ENCODE measurements around the gene KCNK4.

Gene KCNK4

GRCh38 chr11:64268025-64268892 lies 22.8 kb upstream of the KCNK4 start:
- no peak for DNase-seq (ENCODE audit: low read depth in 2 of 3, low spot score in 1 of 3)

- peak in 2 of 3 donors; percentile 32 to 41 for DNase-seq (ENCODE audit: low read depth in 2 of 3, low spot score in 1 of 3)
These were observed 22.1 kb upstream of the KCNK4 start for GRCh38 chr11:64268893-64269539.

DNA sequence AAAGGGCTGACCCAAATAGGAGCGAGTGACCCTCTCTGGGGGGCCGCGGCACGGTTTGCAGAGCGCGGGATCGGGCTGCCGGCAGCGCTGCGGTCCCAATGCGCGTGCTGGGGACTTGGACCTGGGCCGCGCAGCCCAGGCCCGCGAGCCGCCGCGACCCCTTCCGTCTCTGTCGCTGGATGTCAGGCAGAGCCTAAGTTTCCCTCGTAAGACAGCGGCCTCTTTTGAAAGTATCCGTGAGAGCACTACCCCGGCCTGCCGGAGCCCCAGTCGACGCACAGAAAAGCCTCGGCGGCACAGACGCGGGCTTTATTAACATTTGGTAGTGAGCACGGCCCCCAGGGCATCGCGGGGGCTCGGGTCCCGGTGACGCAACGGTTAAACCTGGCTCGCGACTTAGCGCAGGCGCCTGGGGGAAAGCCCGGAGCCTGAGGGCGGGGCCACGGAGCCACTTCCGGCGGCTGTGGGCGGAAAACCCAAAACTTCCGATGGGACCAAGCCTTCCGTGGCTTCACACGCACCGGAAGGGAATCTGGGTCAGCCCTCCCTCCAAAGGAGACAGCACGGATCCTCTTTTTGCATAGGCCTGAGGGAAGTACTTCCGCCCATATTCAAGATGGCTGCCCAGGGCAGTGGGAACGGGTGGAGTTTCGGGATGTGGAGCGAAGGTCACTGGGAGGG lies 21.4 kb upstream of the KCNK4 start:
- DNase-seq (ENCODE audit: low read depth in 2 of 3, low spot score in 1 of 3) = peak; percentile 96 to 97 (median 97)

- DNase-seq (ENCODE audit: low read depth in 2 of 3, low spot score in 1 of 3) = no peak
These were observed 15.9 kb upstream of the KCNK4 start for GRCh38 chr11:64275031-64275800.

- no peak for DNase-seq (ENCODE audit: low read depth in 2 of 3, low spot score in 1 of 3)
These were observed 15.3 kb upstream of the KCNK4 start for GRCh38 chr11:64275841-64276240.

GRCh38 chr11:64276653-64277431 lies 14.3 kb upstream of the KCNK4 start:
- no peak for DNase-seq (ENCODE audit: low read depth in 2 of 3, low spot score in 1 of 3)

DNA sequence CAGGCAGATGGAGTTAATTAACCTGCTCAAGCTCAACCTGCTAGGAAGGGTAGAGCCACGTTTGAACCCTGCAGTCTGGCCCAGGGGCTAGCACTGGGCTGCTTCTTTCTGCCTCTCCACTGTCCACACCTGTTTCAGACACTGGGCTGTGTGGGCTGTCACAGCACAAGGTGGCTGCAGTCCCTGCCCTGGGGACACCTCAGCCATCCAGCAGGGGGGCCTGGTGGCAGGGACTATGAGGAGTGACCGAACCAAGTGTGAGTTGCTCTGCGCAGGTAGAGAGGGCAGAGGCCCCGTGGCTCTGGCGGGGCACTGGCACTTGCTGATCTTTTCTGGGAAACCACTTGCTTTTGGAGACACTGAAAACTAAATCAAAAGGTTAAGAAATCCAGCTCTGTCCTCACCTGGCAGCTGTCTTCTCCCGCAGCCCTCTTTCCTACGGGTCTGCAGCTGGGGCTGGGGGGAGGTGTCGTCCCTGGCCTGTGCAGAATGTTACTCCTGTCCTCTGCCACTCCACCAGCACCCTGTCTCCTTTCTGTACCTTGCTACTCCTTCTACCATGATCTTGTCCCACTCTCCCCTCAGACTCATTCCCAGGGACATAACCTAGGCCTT lies 12.4 kb upstream of the KCNK4 start:
- DNase-seq (ENCODE audit: low read depth in 2 of 3, low spot score in 1 of 3) = no peak

DNA sequence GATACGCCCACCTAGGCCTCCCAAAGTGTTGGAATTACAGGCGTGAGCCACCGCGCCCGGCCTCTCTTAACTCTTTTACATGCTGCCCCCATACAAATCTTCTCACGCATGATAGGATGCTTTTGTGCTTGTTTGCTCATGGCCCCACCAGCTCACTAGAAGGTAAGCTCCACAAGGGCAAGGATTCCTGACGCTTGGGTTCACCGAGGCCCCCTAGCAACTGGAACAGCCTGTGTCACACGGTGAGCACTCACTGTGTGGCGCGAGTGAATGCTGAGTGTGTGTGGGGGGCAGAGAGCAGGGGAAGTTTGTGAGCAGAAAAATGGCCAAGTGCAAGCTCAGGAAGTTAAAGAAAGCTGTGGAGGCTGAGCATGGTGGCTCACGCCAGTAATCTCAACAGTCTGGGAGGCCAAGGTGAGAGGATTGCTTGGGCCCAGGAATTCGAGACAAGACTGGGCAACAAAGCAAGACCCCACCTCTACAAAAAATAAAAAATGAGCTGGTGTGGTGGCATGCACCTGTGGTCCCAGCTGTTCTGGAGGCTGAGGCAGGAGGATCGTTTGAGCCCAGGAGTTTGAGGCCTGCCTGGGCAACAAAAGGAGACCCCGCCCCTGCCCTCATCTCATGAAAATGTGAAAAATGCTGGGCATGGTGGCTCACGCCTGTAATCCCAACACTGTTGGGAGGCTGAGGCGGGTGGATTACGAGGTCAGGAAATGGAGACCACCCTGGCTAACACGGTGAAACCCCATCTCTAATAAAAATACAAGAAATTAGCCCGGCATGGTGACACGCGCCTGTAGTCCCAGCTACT lies 8.9 kb upstream of the KCNK4 start:
- no peak for DNase-seq (ENCODE audit: low read depth in 2 of 3, low spot score in 1 of 3)

DNA sequence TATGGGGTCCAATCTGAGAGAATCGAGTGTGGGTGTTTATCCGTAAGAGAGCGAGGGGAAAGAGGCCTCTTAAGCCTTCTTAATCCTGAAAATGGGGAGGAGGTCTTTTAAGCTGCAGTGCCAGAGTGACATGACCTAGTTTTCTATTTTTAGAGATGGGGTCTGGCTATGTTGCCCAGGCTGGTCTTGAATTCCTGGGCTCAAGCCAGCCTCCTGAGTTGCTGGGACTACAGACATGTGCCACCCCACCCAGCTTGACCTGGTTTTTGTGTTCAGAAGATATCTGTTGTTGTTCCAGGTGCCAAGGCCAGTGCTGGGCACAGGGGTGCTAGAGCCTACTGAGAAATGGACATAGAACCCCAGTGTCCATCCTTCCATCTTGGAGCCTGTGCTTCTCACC lies 8.0 kb upstream of the KCNK4 start:
- no peak for DNase-seq (ENCODE audit: low read depth in 2 of 3, low spot score in 1 of 3)

DNA sequence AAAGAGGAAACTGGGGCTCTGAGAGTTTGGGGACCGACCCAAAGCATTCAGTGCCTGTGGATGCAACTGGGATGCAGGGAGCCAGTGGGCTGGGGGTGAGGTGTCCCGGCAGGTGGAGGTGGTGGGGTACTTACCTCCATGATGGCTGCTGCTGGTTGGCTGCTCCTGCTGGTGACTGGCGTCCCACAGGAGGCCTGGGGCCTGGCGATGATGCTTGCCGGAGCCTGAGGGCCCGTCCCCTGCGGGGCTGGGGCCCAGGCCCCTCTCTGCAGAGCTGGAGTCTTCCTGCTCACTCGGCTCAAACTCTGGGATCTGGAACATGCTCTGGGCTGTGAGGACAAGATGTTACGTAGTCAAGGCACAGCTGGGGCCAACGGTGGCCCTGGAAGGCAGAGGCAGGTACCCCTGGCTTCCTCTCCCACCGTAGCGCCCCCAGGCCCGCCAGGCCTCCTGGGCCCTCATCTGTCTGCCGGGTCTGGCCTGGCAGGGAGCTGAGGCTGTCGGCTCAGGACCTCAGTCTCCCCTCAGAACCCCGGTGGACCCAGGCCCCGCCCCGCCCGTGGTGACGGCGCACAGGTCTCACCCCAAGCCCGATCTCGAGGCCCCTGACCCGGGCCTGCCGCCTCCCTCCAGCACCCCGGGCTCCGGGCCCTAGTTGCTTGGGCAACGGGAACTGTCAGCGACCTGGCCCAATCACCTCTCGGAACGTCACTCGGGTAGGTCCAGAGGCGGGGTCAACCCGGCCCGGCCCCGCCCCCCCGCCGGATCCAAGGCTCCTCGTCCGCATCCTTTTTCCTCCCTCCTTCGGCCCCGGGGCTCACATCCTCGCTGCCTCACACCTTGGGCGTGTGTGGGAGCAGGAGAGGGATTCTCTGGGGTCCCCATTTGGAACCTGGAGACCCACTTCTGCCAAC lies 6.8 kb upstream of the KCNK4 start, which contains the start of gene BAD:
Gene BAD (minus strand): TSS at position 618 of the 914 bp plus-strand sequence. CDS start 297 bp downstream, at position 321.
- DNase-seq (ENCODE audit: low read depth in 2 of 3, low spot score in 1 of 3) = peak; percentile 89 to 92 (median 91)

DNA sequence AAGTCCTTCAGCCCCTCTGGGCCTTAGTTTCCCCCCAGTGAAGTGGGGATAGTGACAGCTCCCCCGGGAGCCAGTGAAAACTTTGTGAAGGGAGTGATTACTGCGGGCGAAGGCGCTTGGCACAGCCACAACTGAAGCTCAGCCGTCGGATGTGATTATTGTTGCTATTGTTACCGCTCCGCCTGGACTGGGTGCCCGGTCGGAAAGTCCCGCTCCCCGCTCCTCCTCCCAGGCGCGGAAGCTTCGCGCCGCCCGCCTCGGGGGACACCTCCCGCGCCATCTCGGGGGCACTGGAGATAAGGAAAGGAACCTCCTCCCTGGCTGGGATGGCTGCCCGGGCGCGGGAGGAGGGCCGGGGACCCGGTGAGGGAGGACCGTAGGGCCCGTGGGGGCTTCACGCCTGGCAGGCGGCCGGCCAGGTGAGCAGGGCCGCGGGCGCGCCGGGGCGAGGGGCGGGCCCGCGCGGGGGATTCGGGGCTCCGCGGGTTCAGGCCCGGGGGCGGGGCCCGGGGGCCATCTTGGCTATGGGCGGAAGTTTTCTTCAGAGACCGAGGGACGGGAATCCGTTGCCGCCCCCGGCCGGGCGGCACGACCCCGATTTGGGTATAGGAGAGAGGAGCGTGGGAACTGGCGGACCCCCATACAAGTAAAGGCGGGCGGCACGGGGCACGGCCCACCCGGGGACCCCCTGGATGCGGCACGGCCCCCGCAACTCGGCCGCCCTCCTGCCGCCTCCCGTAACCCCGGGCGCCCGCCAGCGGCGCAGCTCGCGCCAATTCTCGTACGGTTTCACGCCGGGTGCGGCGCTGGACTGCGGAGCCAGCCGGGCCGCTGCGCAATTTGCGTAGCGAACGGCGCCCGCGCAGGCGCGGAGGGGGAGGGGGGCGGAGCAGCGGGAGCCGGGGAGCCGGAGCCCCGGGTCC lies 5.9 kb upstream of the KCNK4 start, which contains the start of gene GPR137:
Gene GPR137 (plus strand): TSS at position 887 of the 923 bp plus-strand sequence. CDS start 677 bp downstream, outside the sequence.
- DNase-seq (ENCODE audit: low read depth in 2 of 3, low spot score in 1 of 3) = peak; percentile 73 to 95 (median 87)

DNA sequence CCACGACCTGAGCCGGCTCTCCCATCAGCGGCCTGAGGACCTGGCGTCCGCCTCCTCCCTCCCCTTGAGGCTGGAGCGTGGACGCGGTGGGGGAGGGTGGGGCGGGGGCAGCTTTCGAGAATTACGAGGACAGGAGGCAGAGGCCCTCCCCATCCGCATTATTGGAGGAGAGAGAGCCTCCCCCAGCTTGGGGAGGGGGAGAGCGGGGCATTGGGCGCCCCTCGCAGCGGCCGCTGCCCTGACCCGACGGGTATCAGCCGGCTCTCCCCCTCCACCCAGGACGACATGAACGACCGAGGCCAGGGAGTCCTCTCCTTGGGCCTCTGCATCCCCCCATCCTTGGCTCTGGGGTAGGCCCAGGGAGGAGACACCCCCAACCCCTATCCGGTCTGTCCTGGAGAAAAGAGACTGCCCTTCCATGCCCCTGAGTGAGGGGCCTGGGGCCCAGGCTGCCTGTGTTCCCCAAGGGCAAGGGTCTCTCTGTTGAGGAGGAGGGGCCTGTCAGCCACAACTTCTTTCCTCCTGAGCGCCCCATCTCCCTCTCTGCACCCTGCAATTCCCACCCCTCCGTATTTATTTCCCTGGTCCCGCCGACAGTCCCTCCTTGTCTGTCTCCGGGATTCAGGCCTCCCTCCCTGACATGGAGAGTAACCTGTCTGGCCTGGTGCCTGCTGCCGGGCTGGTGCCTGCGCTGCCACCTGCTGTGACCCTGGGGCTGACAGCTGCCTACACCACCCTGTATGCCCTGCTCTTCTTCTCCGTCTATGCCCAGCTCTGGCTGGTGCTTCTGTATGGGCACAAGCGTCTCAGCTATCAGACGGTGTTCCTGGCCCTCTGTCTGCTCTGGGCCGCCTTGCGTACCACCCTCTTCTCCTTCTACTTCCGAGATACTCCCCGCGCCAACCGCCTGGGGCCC lies 5.0 kb upstream of the KCNK4 start:
- DNase-seq (ENCODE audit: low read depth in 2 of 3, low spot score in 1 of 3) = no peak

DNA sequence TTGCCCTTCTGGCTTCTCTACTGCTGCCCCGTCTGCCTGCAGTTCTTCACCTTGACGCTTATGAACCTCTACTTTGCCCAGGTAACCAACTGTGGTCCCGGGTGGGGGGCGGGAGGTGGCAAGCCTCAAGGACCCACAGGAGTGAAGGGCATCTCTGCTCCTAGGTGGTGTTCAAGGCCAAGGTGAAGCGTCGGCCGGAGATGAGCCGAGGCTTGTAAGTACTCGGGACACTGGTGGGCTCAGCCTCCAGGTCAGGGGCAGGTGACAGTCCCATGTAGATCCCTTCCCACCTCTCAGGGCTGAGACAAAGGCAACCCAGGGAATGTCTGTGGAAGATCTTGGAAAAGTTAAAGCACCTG lies 4.3 kb upstream of the KCNK4 start:
- DNase-seq (ENCODE audit: low read depth in 2 of 3, low spot score in 1 of 3) = no peak

DNA sequence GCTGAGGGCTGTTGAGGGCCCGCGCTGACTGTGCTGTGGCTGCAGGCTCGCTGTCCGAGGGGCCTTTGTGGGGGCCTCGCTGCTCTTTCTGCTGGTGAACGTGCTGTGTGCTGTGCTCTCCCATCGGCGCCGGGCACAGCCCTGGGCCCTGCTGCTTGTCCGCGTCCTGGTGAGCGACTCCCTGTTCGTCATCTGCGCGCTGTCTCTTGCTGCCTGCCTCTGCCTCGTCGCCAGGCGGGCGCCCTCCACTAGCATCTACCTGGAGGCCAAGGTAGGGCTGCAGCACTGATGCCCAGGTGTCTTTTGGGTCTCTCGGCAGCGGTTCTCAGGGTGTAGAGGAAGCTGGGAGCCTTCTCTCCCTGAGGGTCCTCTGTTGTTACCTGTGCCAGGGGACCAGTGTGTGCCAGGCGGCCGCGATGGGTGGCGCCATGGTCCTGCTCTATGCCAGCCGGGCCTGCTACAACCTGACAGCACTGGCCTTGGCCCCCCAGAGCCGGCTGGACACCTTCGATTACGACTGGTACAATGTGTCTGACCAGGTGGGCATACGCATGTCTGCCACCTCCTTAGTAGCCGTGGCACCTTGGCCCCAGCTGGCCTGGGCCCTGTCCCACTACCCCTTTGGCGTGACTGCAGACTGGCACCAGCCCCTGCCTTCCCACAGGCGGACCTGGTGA lies 3.3 kb upstream of the KCNK4 start:
- DNase-seq (ENCODE audit: low read depth in 2 of 3, low spot score in 1 of 3) = no peak

- no peak for DNase-seq (ENCODE audit: low read depth in 2 of 3, low spot score in 1 of 3)
These were observed 2.8 kb upstream of the KCNK4 start for GRCh38 chr11:64288353-64288750.

All from stimulated activated CD4-positive, alpha-beta T cell treated with anti-CD3 and anti-CD28 coated beads, Interleukin-12 subunit alpha, Interleukin-12 subunit beta, amount 100 ng/mL, for 48 hours (primary cell).